Nephron progenitor cell (in vitro differentiated cells): ENCODE measurements around the gene OR56A3.
A peak's percentile ranks its signal among the peaks of the same experiment; 100 is the strongest.
"Not testable (repeated sequence)": the region's sequence is repeated elsewhere in the genome, so short reads cannot be mapped to it uniquely, and the experiment has no call there.

Source experiments
- DNase-seq: peaks from one replicate; pipeline ENCODE4 v3.0.0; 2021
- H3K27ac Mint-ChIP-seq: 2 replicates; pipeline ENCODE4 v1.8.0; 2021; ENCODE audit warnings: mild to moderate bottlenecking, moderate library complexity, mixed read lengths
- H3K27me3 Mint-ChIP-seq: 2 replicates; pipeline ENCODE4 v1.8.0; 2021; ENCODE audit warnings: mild to moderate bottlenecking, low read depth, mixed read lengths; ENCODE audit not compliant: poor library complexity
- H3K36me3 Mint-ChIP-seq: 2 replicates; pipeline ENCODE4 v1.8.0; 2021; ENCODE audit warnings: low read depth, mixed read lengths
- H3K4me1 Mint-ChIP-seq: 2 replicates; pipeline ENCODE4 v1.8.0; 2021; ENCODE audit warnings: mixed read lengths
- H3K4me3 Mint-ChIP-seq: 2 replicates; pipeline ENCODE4 v1.8.0; 2021; ENCODE audit warnings: mild to moderate bottlenecking, moderate library complexity, mixed read lengths
- H3K9me3 Mint-ChIP-seq: 2 replicates; pipeline ENCODE4 v1.8.0; 2021; ENCODE audit warnings: mild to moderate bottlenecking, moderate library complexity, mixed read lengths
- CTCF ChIP-seq: fragments of 200-600 bp; sonication (generic); IDR thresholded peaks from 2 replicates; pipeline ENCODE4 v1.5.0; 2021; ENCODE audit warnings: antibody characterized with exemption

The OR56A3 gene

GRCh38 chr11:5955586-5955985 is 13.5 kb downstream of the OR56A3 start:
- H3K4me3 Mint-ChIP-seq, result no peak overlapping the region
- peaks cover 11% of the 10 kb centered on the region for H3K9me3 Mint-ChIP-seq
- no peaks in the 10 kb centered on the region for H3K4me1 Mint-ChIP-seq
- no peak for DNase-seq
- no peak for TF ChIP-seq CTCF
- H3K27ac Mint-ChIP-seq, result no peak overlapping the region
- H3K27me3 Mint-ChIP-seq, result no peaks in the 10 kb centered on the region
- no peaks in the 10 kb centered on the region for H3K36me3 Mint-ChIP-seq

- not testable (repeated sequence) for H3K4me1 Mint-ChIP-seq, DNase-seq, H3K27me3 Mint-ChIP-seq, H3K27ac Mint-ChIP-seq, H3K36me3 Mint-ChIP-seq, H3K4me3 Mint-ChIP-seq
- peaks cover 46% of the 10 kb centered on the region for H3K9me3 Mint-ChIP-seq
Measured at GRCh38 chr11:5960704-5961320, 18.8 kb downstream of the OR56A3 start.

- peaks cover 2% of the 10 kb centered on the region for H3K36me3 Mint-ChIP-seq
- H3K27me3 Mint-ChIP-seq, result peaks cover 15% of the 10 kb centered on the region
- H3K4me3 Mint-ChIP-seq, result no peak overlapping the region
- TF ChIP-seq CTCF, result no peak
- H3K4me1 Mint-ChIP-seq, result no peaks in the 10 kb centered on the region
- H3K9me3 Mint-ChIP-seq, result peaks cover 23% of the 10 kb centered on the region
- DNase-seq, result no peak
- peak overlapping the region; percentile 11 for H3K27ac Mint-ChIP-seq
Measured at GRCh38 chr11:5966958-5967357, 24.9 kb downstream of the OR56A3 start.

- no peak for DNase-seq
- Mint-ChIP-seq H3K9me3 (peaks cover 17% of the 10 kb centered on the region), H3K4me1 (no peaks in the 10 kb centered on the region), H3K27me3 (peaks cover 21% of the 10 kb centered on the region), H3K4me3 (no peak overlapping the region), H3K36me3 (no peaks in the 10 kb centered on the region), H3K27ac (no peak overlapping the region)
- TF ChIP-seq CTCF, result no peak
Measured at GRCh38 chr11:5967708-5968107, 25.7 kb downstream of the OR56A3 start.

- TF ChIP-seq CTCF, result no peak
- DNase-seq, result no peak
- Mint-ChIP-seq H3K9me3 (peaks cover 10% of the 10 kb centered on the region), H3K36me3 (no peaks in the 10 kb centered on the region), H3K4me3 (no peak within 1 kb of the TSS), H3K27me3 (peaks cover 21% of the 10 kb centered on the region), H3K4me1 (no peaks in the 10 kb centered on the region), H3K27ac (no peak within 1 kb of the TSS)
Measured at GRCh38 chr11:5968394-5968793, 26.3 kb downstream of the OR56A3 start, which contains the start of gene OR56A5. Gene OR56A5, minus strand, starts transcription at chr11:5968494. Its CDS starts 0 bp downstream, at chr11:5968494.

GRCh38 chr11:5973530-5973929 is 31.5 kb downstream of the OR56A3 start:
- TF ChIP-seq CTCF, result no peak
- Mint-ChIP-seq H3K27me3 (peaks cover 26% of the 10 kb centered on the region), H3K4me1 (no peaks in the 10 kb centered on the region), H3K9me3 (peaks cover 11% of the 10 kb centered on the region), H3K4me3 (no peak overlapping the region), H3K27ac (no peak overlapping the region), H3K36me3 (no peaks in the 10 kb centered on the region)
- DNase-seq, result no peak
